Daoy (cell line): ENCODE results near the gene ABHD2. TPM values are rescaled to one million over a fixed set of nuclear protein-coding genes. Genes with fewer than 3 reads are reported as not detected.
A peak's percentile ranks its signal among the peaks of the same experiment; 100 is the strongest.

Experiments used
- DNase-seq: peaks from one replicate; pipeline ENCODE4 v3.0.0-alpha.2; 2015; ENCODE audit warnings: low read depth
- total RNA-seq: library from RNA; depleted of rRNA; stranded (reverse); fragments of >200 nt; shearing (Covaris generic); gene quantifications from 2 replicates; pipeline ENCODE4 v1.2.3, GENCODE V29; 2014

Gene ABHD2
- total RNA-seq, 1 experiment from 2014 or later: 31.7 TPM

DNA sequence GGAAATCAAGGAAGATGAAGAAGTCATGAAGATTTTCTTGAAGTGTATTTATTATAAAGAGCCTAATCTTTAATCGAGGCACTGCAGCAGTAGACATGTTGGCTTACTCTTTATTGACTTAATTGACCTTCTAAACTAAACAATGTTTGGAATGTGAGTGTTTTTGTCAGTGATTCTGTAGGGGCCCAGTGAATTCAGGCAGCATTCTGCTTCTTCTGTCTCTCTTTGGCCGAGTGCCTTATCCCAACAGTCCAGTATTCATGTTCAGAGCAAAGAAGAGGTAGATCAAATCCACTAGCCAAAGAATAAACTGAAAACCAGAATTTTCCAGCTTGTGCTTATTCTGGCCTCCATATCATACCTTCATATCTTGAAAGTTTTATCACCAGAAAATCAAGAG is 77.4 kb downstream of the ABHD2 start:
- no peak for DNase-seq

DNA sequence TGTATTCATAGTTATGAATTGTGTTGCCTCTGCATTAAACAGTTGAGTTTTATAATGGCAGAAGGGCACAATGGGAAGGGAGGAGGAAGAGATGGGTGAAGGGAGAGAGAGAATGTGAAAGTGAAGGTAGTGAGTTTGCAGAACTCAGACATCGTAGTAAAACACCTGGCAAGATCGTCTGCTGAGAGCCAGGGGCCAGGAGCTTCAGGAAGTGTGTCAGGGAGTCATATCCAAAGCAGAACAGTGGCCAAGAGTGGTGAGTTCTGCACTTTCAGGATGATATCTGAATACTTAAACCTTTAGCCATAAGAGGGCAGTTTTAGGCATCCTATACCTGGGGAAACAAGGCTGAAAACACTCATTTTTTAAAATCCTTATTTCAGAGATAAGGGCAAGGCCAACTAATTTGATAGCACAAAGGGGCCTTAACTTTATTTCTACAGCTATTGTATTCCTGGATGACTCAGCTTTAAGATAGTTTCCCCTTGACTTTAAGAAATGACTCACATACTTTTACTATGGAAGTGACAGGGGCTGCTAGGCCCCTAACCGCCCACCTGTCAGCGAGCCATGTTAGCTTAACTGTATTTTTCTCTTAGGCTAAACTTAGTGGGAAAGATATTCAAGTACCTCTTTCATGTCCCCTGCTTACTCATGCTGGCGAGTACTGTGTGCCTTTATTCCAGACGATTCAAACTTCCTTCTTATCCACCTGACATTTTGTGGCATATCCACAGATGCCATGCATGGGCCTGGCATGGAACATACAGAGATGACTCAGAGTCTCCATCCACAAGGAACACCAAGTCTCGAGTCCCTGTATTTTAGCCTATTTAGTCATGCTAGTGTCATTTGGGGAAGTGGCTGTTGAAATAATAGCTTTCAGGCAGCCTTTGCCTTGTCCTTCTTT is 79.3 kb downstream of the ABHD2 start:
- DNase-seq: peak; percentile 81

DNA sequence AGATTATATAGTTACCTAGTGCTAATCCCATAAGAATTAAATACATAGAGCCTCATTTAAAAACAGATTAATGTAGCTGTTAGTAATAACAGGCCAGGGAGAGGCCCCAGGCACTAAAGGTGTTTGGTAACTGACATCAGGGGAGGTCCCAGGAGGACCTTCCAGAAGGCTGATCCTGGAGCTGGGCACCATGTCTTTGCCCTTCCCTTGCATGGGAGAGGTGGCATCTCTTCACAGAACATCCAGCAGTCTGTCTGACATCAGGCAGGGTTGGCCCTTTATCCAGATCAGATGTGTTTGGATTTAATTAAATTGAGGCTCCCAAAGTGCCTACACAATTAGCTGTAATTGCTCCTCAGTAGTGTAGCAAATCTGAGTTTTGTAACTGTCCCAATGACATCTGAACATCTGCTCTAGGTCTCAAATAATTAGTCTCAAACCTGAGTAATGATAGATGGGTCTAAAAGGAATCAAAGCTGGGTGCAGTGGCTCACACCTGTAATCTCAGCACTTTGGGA is 80.1 kb downstream of the ABHD2 start:
- DNase-seq: no peak

DNA sequence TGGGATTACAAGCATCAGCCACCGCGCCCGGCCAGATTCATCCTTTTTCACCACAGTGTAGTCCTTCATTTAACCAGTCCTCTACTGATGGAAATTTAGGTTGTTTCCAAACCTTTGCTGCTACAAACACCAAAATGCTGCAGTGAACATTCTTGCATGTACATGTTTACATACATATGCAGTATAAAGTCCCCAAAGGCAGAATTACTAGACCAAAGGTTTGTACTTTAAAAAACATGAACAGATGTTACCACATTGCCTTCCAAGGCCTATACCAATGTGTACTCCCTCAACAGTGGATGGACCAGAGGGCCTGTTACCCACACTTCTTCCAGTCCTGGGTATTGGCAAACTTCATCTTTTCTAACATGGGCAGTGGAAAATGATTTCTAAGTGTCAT is 82.1 kb downstream of the ABHD2 start:
- DNase-seq: no peak

DNA sequence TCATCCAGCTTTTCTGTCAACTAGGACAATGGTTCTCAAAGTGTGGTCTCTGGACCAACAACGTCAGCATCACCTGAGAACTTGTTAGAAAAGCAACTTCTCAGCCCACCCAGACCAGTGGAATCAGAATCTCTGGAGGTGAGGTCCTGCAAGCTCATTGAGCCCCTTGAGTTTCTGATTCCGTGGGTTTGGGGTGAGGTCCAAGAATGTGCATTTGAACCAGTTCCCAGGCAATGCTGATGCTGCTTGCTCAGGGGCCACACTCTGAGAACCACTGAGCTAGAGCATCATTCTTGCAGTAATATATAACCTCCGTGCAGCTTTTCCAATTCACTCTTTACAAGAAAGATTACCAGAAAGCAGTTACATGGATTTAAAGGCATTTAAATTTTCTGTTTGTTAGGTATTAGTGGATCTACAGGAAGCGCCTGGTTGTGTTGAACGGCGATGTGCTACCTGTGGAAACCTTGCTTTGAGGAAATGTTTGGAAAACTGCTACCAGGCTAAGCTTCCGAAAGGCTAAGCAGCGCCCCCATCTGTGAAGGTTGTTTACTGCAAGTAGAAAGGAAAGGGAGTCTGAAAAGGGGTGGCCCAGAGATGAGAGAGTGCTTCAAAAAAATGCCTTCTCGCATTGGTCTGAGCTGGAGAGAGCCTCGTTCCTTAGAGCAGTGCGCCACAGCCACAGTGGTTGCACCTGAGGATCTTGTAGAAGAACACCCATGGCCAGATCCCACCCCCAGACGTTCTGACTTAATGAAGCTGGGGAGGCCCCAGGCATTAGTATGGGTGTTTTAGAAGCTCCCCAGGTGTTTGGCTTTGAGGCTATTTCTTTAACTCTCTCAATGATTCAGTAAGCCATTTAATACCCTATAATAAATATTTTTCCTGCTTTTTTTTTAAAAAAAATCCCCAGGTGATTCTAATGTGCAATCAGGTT is 83.1 kb downstream of the ABHD2 start:
- DNase-seq: peak; percentile 43

DNA sequence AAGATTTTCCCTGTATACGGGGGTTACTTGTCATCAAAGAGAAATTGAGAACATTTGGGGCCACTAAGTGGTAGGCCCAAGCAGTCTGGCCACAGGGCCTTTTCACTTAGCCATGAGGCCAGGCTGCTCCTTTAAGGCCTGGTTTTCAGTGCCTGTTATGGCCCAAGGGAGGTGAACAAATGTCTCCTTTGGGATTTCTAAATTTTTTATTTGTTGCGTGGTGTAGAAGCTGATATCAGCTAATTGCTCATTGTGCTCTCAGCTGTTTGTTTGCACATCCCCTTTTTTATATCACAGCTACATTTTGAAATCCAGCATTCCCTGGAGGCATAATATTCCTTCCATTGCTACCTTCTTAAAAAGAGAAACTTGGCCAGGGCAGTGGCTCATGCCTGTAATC is 84.7 kb downstream of the ABHD2 start:
- DNase-seq: no peak

DNA sequence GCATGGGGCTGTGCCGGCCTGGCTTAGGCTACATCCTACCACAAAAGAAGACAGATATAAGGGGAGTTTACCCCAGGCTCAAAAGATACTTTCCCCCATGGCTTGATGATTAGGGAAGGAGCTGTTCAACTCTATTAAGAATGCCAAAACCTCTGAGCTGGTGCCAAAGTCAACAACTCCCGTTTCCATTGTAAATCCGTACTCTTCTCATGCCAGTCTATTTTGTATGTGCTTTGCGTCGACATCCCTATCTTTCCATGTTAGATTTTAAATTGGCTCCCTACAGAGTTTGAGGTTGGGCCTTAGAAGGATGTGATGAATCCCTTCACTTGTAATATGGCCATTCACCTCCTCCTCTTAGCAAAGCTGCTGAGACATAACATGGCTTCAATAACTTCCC is 86.2 kb downstream of the ABHD2 start:
- no peak for DNase-seq

DNA sequence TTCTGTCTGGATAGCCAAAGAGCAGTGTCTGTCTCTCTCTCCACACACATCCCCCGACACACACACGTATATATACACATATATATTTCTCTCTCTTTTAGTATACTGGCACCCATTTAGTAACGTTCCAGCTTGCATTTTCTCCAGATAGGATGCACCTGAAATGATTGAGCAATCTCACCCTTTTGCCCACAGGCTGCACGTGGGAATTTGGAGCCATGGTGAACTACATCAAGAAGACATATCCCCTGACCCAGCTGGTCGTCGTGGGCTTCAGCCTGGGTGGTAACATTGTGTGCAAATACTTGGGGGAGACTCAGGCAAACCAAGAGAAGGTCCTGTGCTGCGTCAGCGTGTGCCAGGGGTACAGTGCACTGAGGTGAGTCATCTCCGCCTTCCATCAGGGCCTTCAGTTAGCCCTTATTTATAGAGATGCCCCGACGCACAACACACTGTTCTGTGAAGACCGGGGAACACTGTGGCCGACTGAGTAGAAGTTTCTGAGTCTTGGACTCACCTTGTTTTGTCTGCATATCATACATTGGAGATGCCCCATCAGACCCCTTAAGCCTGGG is 87.4 kb downstream of the ABHD2 start:
- no peak for DNase-seq

DNA sequence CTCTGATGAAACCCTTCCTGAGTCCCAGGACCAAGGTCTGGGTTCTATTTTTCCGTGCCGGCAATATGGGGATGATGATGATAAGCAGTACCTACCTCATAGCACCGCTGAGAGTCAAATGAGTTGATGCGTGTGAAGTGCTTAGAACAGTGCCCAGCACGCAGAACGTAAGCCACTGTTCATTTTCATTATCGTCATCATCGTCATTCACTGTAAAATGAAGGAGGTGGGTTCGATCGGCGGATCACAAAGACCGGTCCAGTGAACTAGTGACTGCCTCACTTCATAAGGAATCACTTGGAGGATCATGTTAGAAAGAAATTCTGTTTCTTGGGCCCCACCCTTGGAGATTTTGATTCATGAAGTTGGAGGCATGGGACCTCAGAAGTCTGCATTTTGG is 88.9 kb downstream of the ABHD2 start:
- no peak for DNase-seq

DNA sequence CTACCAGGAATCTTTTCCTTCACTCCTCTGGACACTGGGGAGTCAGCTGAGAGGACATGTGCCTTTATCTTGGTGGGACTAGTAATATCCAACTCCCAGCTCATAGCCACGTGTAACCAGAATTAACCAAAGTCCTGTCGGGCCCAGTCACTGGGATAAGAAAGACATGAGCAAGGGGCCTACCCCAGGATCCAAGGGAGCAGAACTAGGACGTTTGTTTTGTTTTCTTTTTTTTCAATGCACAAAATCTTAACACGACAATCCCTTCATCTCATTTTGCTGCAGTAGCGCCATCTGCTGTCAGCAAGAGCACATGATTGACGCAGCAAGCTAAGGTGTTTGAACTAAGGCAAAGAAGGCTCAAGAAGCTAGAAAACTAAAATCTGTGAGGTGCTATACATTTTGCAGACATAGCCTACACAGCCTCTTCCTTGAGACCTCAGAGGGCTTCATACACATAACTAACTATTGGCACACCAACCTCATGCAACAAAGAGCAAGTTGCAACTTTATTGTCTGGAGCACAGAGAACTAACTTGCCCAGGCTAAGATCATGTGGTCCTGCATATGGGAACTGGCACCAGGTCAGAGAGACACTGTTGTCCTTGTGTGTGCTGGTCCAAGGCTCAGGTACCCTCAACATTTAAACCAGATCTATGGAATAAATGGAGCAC is 89.5 kb downstream of the ABHD2 start:
- peak; percentile 71 for DNase-seq

DNA sequence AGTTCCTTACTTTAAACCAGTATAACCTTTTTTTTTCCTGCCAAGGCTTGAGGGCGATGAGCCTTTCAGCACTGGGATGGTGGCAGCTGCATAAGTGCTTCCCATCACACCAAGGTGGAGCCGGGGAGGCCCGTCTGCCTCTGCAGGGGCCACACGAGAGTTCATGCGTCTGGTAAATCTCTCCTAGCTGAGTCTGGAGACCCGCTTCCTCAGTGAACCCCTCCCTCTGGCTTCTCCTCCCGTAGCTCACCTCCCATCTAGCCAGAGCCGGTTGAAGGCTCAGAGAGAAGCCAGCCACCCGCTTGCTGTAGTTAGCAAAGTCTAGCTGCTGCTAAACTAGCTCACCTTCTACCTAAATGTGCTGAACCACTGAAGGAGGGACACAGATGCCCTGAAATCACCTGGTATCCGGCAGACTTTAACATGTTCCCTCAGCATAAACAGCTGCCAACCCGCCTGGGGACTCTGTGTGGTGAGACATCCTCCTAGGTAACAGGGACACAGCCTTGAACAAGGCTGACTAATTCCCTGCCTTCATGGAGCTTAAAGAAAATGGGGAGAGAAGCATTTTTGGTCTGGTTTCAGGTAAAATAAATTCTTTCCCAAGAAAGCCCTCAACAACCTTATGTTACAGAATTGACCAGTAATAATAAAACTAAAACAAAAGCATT is 90.2 kb downstream of the ABHD2 start:
- DNase-seq: no peak

DNA sequence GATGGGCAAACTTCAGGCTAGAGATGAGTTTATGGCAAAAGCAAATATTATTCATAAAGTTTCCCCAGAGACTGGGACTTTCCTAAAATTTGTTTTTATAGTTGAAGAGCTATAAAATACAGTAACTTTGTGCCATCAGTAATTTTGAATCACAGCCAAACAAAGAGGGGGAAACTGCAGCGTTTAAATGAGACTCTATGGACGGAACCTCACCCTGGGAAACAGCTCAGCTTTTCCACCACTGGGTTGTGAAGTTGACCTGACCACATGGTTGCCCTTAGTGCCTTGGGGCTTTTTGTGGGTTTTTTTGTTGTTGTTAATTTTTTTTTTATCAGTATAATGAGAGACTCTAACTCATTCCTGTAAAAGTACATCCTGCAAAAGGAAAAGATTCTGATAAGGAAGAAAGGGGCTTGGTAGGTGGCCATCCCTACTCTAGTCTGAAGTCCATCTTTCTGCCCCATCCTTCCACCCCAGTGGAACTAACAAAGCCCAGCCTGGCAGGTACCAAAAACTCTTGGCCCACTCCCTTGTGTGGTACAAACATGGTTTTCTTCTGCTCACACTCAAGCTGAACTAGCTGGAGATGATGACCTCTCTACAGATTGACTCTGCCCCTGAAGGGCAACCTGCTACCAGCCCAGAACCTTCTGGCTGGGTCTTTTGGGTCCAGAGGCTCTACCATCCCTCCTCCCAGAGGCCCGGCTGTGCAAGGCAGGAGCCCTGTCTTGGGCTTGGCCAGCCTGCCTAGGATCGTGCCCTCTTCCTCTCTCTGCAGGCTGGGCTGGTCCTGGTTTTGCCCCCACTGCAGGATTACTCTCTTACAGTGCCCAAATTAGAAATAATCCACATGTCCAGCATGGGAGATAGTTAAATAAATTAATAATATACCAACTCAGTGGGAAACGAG is 92.0 kb downstream of the ABHD2 start:
- peak; percentile 29 for DNase-seq

DNA sequence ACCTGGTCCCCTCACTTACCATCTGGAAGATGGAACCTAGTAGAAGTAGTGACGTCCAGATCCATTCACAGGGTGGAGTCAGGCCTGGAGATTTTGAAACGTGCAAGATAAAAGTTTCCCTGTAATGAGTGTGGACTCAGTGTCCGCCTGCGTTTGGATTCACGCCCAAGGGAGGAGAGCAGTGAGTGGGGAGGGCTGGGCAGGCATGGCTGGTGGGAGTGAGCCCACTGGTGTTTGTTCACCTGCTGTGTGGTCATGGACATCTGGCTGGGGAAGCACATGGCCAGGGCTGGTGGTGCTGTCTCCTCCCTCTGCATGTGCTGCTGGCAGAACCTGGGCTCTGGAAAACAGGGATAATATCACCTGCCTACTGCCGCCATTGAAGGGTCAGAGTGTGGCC is 96.1 kb downstream of the ABHD2 start:
- no peak for DNase-seq

DNA sequence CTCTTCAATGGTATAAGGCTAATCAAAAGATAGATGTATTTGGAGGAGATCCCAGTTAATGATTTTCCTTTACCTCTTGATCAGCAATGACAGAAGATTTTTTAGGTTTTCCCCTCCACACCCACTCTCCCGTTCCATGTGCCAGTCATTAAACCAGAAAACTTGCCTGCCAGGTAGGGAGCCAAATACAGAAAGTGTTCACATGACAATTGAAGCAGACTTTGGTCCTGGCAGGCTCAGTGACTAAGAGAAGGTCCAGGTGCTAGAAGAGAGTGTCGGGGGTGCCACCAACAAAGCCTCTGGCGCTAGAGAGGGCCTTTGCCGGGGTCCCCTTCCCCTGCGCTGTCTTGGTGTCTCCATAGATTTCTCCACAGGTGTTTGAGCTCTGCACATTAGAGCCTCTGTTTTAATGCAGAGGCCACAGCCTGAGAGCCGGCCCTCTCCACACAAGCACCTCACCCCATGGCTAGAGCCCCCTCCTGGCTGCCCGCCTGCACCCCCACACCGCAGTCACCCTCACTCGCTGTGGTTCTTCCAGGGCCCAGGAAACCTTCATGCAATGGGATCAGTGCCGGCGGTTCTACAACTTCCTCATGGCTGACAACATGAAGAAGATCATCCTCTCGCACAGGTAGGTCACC is 96.8 kb downstream of the ABHD2 start:
- DNase-seq: no peak

DNA sequence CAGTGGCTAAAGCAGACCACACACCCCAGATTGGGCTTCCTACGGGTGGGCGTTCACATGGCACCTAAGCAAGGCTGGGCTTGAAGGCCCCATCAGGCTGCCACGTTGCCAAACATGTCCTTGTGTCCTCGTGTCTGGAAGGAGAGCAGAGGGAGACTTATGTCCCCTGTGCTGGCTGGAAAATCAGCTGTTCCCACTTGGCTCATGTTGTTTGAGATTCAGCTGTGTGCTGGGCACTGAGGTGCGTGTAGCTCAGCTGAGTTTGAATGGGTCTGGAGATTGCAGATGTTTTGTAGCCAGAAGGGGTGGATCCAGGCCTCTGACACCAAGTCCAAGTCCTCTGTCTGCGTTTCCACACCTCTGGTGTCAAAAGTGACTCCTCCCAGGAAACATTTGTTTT is 98.5 kb downstream of the ABHD2 start:
- DNase-seq: no peak

DNA sequence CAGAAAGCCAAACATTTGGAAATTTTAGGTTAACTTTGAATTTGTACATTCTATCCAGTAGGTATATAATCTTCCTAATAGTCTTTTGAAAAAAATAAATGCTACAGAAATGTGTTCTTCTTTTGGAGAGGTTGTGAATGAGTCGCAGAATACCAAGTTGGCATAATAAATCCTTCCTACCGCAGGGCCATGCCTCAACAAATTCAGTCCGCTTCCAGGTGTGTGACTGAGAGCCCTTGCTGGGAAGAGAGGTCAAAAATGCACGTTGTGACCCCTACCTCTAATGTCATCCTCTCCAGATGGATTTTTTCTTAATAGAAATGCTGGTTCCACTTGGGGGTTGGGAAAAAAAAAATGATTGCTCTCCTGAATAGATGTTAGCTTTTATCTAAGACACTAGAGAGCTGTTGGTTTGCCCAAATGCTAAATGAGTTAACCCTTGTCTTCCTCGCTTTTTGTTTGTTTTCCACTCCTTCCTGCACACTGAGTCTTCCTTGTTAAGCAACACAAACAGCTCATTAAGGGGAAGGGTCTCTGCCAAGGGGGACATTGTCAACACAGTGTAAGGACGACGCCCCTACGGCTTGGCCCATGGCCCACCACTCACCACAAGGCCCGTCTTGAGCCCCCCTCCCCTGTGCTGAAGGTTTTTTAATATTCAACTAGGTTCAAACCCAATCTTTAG is 99.2 kb downstream of the ABHD2 start:
- no peak for DNase-seq

DNA sequence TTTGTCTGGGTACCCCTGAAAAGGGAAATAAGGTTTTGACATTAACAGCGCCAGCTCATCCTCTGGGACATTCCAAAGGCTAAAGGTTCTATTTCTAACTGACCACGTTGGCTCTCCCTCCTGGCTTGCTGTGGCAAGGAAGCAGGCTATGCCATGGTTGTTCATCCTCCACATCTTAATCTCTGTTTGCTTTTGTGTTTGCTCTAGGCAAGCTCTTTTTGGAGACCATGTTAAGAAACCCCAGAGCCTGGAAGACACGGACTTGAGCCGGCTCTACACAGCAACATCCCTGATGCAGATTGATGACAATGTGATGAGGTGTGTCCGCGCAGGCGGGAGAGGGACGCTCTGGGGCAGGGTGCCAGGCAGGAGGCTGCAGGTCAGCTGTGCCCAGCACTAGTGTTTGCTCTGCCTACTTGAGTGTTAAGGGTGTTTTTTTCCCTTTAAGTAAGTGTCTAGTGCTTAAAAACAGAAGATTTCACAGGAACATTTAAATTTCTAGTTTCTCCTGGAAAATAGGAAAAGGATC is 99.8 kb downstream of the ABHD2 start:
- DNase-seq: no peak

DNA sequence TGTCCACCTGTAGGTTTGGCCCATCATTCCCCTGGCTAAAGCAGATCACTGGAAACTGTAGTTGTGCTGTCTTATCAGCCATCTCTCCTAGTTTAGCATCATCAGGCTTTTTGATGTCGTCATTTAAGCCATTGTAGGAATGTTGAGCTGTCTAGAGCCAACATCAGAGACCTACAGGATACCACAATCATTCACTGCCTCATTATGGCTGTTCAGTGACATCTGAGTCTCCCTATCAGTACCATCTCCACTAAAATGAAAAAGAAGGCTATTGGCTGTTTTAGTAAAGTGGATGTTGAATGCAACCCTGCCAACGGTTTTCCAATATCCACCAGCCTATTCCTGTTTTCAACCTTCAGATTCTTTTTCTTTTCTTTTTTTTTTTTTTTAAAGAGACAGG is 103.9 kb downstream of the ABHD2 start:
- no peak for DNase-seq

DNA sequence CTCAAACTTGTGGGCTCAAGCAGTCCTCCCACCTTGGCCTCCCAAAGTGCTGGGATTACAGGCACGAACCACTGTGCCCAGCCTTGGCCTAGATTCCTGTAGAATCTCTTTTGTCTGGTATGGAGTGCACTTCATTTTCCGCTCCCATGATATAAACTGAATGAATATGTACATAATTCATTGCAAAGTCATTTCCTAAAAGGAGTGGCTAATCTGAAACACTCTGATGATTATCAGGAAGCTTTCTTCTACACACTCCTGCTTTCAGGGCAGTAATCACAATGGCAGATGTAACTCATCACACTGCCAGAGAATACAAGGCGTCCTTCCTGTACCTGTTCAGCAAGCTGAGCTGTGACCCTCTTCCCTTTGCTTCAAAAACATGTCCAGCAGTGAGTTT is 104.5 kb downstream of the ABHD2 start:
- DNase-seq: no peak
